ENCODE results near the gene COL25A1.
"Not testable (repeated sequence)": the region's sequence is repeated elsewhere in the genome, so short reads cannot be mapped to it uniquely, and the experiment has no call there.

COL25A1 gene

DNA sequence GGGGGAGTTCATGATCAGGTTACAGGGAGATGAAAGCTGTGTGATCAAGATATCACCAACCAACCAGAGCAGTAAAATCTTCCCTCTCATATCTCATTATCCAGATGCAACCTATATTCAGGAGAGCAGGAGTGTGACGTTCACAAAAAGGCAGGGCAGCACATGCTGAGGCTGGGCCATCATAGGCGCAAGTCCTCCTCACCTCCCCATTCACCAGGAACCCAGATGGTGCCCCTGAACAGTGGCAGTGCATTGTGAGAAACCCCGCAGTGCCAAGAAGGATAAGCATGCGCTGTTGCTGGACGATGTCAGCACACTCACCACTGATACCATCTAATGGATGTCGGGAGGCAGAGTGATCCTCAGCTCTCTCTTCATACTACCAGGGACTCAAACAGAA lies 170.9 kb downstream of the COL25A1 start:
- DNase-seq (ENCODE audit: low read depth in 1 of 2, low spot score in 1 of 2) = no peak

DNA sequence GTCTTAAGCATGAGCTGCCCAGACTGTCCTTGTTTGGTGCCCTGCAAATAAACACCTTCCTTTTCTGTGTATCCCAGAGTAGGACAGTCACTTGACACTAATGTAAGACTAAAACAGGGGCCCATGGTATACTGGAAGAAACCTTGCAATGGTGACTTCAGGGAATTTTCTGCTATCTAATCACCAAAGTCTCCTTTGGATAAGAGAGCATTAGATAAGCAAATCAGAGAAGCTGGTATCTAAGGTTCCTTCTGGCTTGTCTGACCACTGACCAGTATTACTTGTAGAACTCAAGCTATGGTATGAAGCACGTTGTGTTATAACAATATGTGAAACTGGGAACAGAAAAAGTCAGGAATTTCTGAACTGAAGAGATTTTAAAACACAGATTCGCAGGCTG lies 173.9 kb downstream of the COL25A1 start:
- DNase-seq (ENCODE audit: low read depth in 1 of 2, low spot score in 1 of 2) = no peak

DNA sequence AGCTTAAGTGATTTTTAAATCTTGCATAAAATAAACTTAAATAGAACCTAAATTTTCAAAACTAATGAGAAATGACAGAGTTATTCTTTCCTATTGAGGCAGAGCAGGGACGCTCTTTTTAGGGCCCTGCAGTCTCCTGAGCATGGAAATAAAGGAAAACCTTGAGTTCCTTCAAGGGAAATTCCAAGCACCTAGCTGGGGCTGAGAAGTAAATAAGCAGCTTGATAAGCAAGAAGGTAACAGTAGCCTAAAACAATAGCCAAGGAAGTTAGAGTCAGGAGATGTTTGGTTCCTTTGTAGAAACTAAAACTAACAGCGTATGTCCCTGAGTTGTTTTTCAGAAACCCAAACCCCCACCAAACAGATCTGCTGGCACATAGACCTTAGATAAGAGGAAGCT lies 174.6 kb downstream of the COL25A1 start:
- DNase-seq (ENCODE audit: low read depth in 1 of 2, low spot score in 1 of 2) = no peak

GRCh38 chr4:109126856-109127255 lies 175.6 kb downstream of the COL25A1 start:
- DNase-seq (ENCODE audit: low read depth in 1 of 2, low spot score in 1 of 2) = no peak

DNA sequence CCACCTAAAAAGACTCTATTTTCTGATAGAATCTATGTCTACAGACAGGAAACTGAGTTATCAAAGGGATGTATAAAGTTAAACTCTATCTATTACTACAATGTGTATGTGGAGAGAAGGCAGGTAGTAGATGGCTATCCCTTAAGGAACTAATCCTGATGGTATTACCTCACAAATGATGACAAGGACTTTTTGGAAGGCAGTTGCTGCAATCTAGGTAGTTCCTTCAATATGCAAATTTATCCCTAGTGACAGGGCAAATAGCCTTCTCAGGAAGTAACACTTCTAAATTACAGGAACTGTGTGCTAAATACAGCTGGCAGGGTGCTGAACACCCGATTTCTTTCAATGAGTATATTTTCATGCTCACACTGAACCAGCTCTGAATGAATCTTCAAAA lies 177.4 kb downstream of the COL25A1 start:
- DNase-seq (ENCODE audit: low read depth in 1 of 2, low spot score in 1 of 2) = no peak

DNA sequence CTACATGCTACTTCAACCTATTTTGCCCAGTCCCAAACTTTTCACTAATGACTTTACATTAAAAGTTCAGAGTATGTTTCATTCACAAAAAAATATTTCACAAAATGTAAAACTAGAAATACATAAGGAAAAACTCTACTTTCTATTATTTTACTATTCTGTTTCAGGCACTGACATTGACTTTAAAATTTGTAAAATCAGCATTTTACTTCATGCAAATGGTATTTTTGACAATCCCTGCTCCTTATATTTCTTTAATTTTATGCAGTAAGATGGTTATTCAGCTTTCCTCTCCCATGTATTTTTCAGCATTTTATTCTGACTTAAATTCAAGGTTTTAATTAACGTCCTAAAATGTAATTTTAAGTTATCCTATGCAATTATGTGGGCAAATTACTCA lies 178.5 kb downstream of the COL25A1 start:
- no peak for DNase-seq (ENCODE audit: low read depth in 1 of 2, low spot score in 1 of 2)

DNA sequence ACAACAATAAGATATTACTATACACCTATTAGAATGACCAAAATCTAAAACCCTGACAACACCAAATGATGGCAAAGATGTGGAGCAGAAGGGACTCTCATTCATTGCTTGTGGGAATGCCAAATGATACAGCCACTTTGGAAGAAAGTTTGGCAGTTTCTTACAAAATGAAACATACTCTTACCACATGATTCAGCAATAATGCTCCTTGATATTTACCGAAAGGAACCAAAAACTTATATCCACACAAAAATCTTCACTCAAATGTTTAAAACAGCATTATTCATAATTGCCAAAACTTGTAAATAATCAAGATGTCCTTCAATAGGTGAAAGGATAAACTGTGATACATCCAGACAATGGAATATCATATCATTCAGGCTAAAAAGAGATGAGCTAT lies 180.9 kb downstream of the COL25A1 start:
- no peak for DNase-seq (ENCODE audit: low read depth in 1 of 2, low spot score in 1 of 2)

GRCh38 chr4:109119852-109120251 lies 182.6 kb downstream of the COL25A1 start:
- DNase-seq (ENCODE audit: low read depth in 1 of 2, low spot score in 1 of 2) = no peak

DNA sequence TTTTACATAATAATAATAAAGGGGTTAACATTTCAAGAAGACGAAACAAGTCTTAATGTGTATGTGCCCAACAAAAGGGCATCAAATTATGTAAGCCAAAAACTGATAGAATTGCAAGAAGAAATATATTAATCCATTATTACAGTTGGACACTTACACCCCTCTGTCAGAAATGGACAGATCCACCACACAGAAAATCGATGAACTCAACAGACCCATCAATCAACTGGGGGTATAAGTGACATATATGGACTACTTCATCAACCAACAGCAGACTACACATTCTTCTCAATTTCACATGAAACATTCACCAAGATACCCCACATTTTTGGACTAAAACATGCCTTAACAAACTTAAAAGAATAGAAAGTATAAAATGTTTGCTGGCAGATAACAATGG lies 183.8 kb downstream of the COL25A1 start:
- DNase-seq (ENCODE audit: low read depth in 1 of 2, low spot score in 1 of 2) = no peak

- DNase-seq (ENCODE audit: low read depth in 1 of 2, low spot score in 1 of 2) = no peak
Observed at GRCh38 chr4:109114501-109114900, 188.0 kb downstream of the COL25A1 start.

DNA sequence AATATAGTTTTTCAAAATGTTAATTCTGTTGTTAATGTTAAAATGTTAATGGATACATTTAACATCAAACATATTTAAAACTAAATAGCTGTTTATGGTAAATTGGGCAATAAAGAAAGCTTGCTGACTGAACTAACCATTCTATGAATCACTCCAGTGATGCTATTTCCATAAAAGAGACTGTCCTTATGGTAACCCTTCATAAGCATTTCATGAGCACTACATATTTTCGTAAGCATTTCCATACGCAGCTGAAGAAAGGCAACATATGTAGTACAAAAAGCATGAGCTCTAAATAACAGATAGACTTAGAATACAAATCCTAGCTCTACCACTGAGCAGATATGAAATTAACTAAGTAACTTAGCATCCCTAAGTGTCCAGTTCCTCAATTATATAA lies 188.9 kb downstream of the COL25A1 start:
- DNase-seq (ENCODE audit: low read depth in 1 of 2, low spot score in 1 of 2) = no peak

DNA sequence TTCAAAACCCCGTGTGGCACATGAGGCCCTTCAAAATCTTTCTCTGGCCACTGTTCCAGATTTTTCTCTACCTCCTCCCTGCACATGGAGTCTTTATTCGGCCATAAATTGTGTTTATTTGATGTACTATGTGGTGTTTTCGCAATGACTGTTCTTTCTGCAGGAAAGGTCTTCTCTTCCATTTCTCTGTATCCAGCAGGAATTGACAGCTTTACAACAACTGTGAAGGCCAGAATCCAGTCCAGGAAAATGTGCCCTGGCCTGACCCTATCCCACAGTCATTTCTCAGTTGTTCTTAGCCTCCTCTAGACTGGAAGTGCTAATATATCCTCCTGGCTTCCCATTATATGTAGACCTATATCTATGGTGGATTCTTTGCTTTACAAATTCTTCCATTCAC lies 191.4 kb downstream of the COL25A1 start:
- DNase-seq (ENCODE audit: low read depth in 1 of 2, low spot score in 1 of 2) = no peak

DNA sequence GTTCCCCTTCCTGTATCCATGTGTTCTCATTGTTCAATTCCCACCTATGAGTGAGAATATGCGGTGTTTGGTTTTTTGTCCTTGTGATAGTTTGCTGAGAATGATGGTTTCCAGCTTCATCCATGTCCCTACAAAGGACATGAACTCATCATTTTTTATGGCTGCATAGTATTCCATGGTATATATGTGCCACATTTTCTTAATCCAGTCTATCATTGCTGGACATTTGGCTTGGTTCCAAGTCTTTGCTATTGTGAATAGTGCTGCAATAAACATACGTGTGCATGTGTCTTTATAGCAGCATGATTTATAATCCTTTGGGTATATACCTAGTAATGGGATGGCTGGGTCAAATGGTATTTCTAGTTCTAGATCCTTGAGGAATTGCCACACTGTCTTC lies 194.2 kb downstream of the COL25A1 start:
- DNase-seq (ENCODE audit: low read depth in 1 of 2, low spot score in 1 of 2) = not testable (repeated sequence)

DNA sequence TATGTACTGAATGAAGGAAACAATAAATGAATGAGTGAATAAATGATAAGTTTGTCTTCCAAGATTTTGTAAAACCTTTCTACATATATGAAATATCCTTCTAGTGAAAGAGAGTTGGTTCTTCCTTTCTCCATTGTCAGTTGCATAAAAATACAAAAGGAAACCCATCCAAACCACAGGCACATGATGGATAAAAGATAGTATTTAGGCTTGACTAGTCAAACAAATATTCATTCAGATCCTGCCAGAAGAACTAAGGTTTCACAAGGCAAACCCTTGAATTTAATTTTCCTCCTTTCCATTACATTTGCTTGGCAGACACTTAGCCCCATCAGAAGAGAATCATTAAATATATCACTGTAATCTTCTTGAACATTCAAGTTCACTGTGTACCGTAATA lies 208.4 kb downstream of the COL25A1 start:
- DNase-seq (ENCODE audit: low read depth in 1 of 2, low spot score in 1 of 2) = no peak

GRCh38 chr4:109091727-109092409 lies 210.6 kb downstream of the COL25A1 start:
- DNase-seq (ENCODE audit: low read depth in 1 of 2, low spot score in 1 of 2) = no peak

DNA sequence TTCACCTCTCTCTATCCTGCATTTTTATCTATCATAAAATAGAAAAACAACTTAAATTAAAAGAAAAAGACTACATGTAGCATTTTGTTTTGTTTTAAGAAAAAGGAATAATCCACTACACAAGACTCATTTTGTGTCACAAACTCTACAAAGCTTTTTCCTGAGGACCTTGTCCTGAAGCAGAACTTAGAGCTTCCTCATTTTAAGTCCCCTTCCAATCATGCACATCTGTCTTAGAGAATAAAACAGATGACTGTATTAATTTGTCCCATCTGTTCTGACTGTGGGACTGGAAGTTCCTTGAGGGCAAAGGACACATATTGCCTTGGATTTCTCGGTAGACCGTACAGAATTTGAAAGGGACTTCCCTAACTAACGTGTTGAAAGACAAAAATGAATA lies 218.5 kb downstream of the COL25A1 start:
- no peak for DNase-seq (ENCODE audit: low read depth in 1 of 2, low spot score in 1 of 2)

- DNase-seq (ENCODE audit: low read depth in 1 of 2, low spot score in 1 of 2) = no peak
Observed at GRCh38 chr4:109079731-109080130, 222.7 kb downstream of the COL25A1 start.

GRCh38 chr4:109079201-109079600 lies 223.3 kb downstream of the COL25A1 start:
- DNase-seq (ENCODE audit: low read depth in 1 of 2, low spot score in 1 of 2) = no peak

- DNase-seq (ENCODE audit: low read depth in 1 of 2, low spot score in 1 of 2) = no peak
Observed at GRCh38 chr4:109078724-109079123, 223.7 kb downstream of the COL25A1 start.

- DNase-seq (ENCODE audit: low read depth in 1 of 2, low spot score in 1 of 2) = no peak
Observed at GRCh38 chr4:109077505-109077904, 225.0 kb downstream of the COL25A1 start.

GRCh38 chr4:109076709-109077108 lies 225.7 kb downstream of the COL25A1 start:
- not testable (repeated sequence) for DNase-seq (ENCODE audit: low read depth in 1 of 2, low spot score in 1 of 2)

GRCh38 chr4:109075621-109076020 lies 226.8 kb downstream of the COL25A1 start:
- DNase-seq (ENCODE audit: low read depth in 1 of 2, low spot score in 1 of 2) = no peak

DNA sequence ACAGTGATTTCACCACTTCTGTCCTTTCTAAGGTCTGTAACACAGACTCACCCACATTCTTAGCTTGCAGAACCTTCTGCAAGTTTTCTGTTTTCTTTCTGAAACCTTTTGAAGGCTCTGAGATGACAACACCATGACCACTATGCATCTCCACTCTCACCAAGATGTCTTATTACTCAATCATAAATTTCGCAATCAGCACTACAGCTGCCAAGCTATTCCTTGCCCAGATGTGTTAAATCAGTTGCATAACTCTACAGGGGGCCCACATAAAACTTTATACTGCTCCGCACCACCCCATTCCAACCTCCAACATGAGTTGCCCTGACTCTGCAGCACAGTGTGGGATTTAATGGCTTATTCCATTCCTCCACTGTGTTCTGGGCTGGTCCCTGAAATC lies 229.9 kb downstream of the COL25A1 start:
- no peak for DNase-seq (ENCODE audit: low read depth in 1 of 2, low spot score in 1 of 2)

DNA sequence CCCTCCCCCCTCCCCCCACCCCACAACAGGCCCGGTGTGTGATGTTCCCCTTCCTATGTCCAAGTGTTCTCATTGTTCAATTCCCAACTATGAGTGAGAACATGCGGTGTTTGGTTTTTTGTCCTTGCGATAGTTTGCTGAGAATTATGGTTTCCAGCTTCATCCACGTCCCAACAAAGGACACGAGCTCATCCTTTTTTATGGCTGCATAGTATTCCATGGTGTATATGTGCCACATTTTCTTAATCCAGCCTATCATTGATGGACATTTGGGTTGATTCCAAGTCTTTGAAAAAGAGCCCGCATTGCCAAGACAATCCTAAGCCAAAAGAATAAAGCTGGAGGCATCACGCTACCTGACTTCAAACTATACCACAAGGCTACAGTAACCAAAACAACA lies 231.8 kb downstream of the COL25A1 start:
- DNase-seq (ENCODE audit: low read depth in 1 of 2, low spot score in 1 of 2) = not testable (repeated sequence)

All from activated T-helper 1 cell treated with anti-CD3 and anti-CD28 coated beads, Interleukin-2, amount 50 U/mL, for 16 hours (primary cell).